CD1c-positive myeloid dendritic cell (primary cell): ENCODE results near the gene INPP5A.
"Not testable (repeated sequence)": the region's sequence is repeated elsewhere in the genome, so short reads cannot be mapped to it uniquely, and the experiment has no call there.

Source experiments
- DNase-seq: peaks from one replicate; pipeline ENCODE4 v3.0.0-alpha.2; 2016; ENCODE audit errors: extremely low spot score

The INPP5A gene

GRCh38 chr10:132595021-132595420 is 57.4 kb downstream of the INPP5A start:
- no peak for DNase-seq

GRCh38 chr10:132595854-132596253 is 58.3 kb downstream of the INPP5A start:
- no peak for DNase-seq

GRCh38 chr10:132596742-132597279 is 59.2 kb downstream of the INPP5A start:
- DNase-seq, result no peak

- no peak for DNase-seq
These were observed 60.1 kb downstream of the INPP5A start for GRCh38 chr10:132597654-132598053.

- DNase-seq, result not testable (repeated sequence)
These were observed 61.5 kb downstream of the INPP5A start for GRCh38 chr10:132599023-132599618.

- no peak for DNase-seq
These were observed 62.1 kb downstream of the INPP5A start for GRCh38 chr10:132599732-132600131.

- no peak for DNase-seq
These were observed 62.8 kb downstream of the INPP5A start for GRCh38 chr10:132600416-132600815.

- DNase-seq, result no peak
These were observed 64.0 kb downstream of the INPP5A start for GRCh38 chr10:132601567-132601966.

GRCh38 chr10:132602614-132603013 is 65.0 kb downstream of the INPP5A start:
- no peak for DNase-seq

- no peak for DNase-seq
These were observed 66.4 kb downstream of the INPP5A start for GRCh38 chr10:132603851-132604533.

GRCh38 chr10:132604686-132605085 is 67.1 kb downstream of the INPP5A start:
- no peak for DNase-seq

- no peak for DNase-seq
These were observed 67.8 kb downstream of the INPP5A start for GRCh38 chr10:132605390-132605789.

GRCh38 chr10:132606031-132606491 is 68.5 kb downstream of the INPP5A start:
- no peak for DNase-seq

GRCh38 chr10:132606536-132607316 is 69.1 kb downstream of the INPP5A start:
- DNase-seq, result no peak

- DNase-seq, result no peak
These were observed 69.9 kb downstream of the INPP5A start for GRCh38 chr10:132607491-132607890.

- no peak for DNase-seq
These were observed 70.4 kb downstream of the INPP5A start for GRCh38 chr10:132607961-132608495.

GRCh38 chr10:132608511-132609195 is 71.1 kb downstream of the INPP5A start:
- DNase-seq, result no peak

GRCh38 chr10:132609211-132609610 is 71.6 kb downstream of the INPP5A start:
- DNase-seq, result no peak

- DNase-seq, result no peak
These were observed 72.6 kb downstream of the INPP5A start for GRCh38 chr10:132610071-132610701.

GRCh38 chr10:132611026-132611910 is 73.7 kb downstream of the INPP5A start:
- no peak for DNase-seq
